Left lobe of liver (tissue), 2 donors: ENCODE data around the gene SYNDIG1. TPM values are rescaled to one million over a fixed set of nuclear protein-coding genes. Genes with fewer than 3 reads are reported as not detected.

Experiments used
- ATAC-seq: fragments of 200-7000 bp; cut with Tn5 transposase; one replicate; pipeline ENCODE4 v1.9.1; 2020; ENCODE audit warnings: mild to moderate bottlenecking, moderate library complexity
- DNase-seq: peaks from one replicate; pipeline ENCODE4 v3.0.0-alpha.2; 2020; ENCODE audit warnings: low spot score
- total RNA-seq: library from RNA; stranded (reverse); gene quantifications from one replicate; pipeline ENCODE4 v1.2.1, GENCODE V29; 2021
- donor health status: DM: no; HTN: no; CAD: no; lungs with moderate emphysema.
- donor health status: DM: no; HTN: yes; CAD: no.

The SYNDIG1 gene
- total RNA-seq, 1 donor from 2014 or later = not detected

DNA sequence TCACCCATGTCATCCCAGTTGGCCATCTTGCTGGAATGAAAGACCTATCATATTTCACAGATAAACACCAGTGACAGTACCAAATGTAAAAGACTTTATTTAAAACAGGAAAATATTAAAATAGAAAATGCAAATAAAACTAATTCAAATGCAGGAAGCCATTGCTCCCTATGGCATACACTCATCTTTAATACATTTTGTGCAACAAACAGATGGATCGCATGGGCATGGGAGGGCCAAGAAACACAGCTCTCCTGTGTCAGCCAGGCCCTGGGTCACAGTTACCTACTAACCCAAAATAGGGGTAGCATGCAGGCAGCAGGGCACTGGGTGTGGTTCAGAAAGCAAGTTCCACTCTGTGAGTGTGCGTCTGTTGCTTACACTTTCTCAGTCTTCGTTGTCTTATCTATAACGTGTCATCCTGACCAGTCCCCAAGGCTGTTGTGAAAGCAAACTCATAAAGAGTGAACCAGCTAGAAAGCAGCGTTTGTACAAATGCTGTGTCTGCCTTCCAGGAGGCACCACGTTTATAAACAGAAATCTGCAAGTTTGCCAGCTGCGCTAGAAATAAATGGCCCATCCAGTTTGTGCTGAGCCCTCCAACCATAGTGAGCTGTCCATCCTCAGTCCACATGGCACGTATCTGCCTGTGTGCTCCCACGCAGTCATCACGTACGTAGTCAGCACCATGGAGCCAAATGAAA, 180.5 kb downstream of the SYNDIG1 start:
- no peak for ATAC-seq
- no peak for DNase-seq

GRCh38 chr20:24651171-24651975, 181.9 kb downstream of the SYNDIG1 start:
- no peak for ATAC-seq
- DNase-seq = no peak

DNA sequence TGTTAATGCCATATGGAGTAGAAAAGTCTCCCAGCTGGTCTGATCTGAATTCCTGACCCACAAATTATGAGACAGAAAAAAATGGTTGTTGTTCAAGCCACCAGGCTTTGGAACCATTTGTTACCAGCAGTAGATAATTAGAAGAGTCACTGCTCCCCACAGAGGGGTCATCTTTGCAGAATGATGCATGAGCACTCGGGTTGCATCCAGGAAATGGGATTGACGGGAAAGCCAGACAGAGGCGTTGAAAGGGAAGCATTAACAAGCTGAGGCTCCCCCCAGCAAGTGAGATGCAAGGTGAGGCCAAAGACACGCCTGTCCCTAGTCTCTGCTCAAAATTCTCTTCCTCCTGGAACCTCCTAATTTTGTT, 182.5 kb downstream of the SYNDIG1 start:
- no peak for ATAC-seq
- DNase-seq = no peak

GRCh38 chr20:24653306-24653705, 183.9 kb downstream of the SYNDIG1 start:
- no peak for ATAC-seq
- DNase-seq = no peak

GRCh38 chr20:24654425-24654824, 185.0 kb downstream of the SYNDIG1 start:
- ATAC-seq (no peak), DNase-seq (no peak)

DNA sequence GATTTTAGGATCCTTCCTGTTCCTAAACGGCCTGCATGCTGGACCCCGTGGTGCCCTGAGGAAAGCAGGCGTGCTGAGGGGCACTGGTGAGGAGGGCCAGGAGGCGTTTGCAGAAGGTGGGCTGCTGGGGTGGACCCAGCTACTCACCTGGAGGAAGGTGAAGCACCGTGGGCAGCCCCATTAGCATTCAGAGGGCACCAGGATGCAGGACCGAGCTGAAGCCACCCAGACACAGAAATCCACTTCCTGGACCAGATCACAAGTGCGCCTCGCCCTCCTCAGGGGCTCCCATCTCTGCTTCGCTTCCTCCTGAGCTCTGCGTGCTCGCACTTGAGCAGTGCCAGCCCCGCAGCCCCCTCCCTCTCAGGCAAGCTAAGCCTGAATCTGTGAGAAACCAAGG, 187.0 kb downstream of the SYNDIG1 start:
- DNase-seq (no peak), ATAC-seq (no peak)

DNA sequence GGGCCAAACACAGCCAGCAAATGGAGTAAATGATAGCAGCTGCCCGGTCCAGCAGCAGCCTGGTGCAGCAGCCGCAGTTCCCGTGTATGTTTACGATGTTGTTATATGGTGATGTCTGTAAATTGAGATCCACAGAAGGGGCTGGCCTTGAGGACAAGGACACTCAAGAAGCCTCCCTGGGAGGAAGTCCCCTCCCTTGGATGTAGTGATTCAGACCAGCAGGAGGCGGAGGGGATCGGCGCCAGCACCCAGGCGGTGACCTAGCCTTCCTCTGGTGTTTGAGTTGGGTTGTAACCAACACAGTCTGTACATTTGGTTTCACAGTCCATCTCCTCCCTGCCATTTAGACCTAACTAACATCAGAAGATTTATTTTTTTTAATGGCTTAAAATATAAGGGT, 187.8 kb downstream of the SYNDIG1 start:
- no peak for DNase-seq

GRCh38 chr20:24657878-24658620, 188.6 kb downstream of the SYNDIG1 start:
- ATAC-seq (no peak), DNase-seq (no peak)

More for the DNA sequence above, 187.8 kb downstream of the SYNDIG1 start:
- ATAC-seq = no peak

- DNase-seq (no peak), ATAC-seq (no peak)
These were observed 189.7 kb downstream of the SYNDIG1 start for GRCh38 chr20:24658920-24659660.

DNA sequence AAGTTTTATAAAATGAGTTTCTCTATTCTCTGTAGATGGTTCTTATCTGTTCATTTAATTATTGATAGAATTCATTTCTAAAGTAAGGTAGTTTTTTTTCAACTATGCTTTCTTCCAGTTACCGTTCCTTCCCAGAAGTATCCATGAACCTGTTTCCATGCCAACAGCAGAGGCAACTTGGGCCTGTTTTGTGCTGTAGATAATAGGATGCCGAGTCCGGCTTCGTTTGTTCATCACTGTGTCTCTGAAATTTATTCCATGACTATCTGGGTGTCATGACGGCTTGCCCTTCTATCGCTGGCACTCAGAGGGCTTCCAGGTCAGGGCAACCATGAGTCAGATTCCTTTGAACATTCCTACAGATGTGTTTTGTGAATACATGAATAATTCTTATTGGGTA, 190.4 kb downstream of the SYNDIG1 start:
- DNase-seq (no peak), ATAC-seq (no peak)

- no peak for DNase-seq
- no peak for ATAC-seq
These were observed 191.2 kb downstream of the SYNDIG1 start for GRCh38 chr20:24660651-24661050.

GRCh38 chr20:24661255-24661654, 191.8 kb downstream of the SYNDIG1 start:
- DNase-seq (no peak), ATAC-seq (no peak)

- ATAC-seq = no peak
- DNase-seq = no peak
These were observed 192.9 kb downstream of the SYNDIG1 start for GRCh38 chr20:24662322-24662721.

- no peak for ATAC-seq
- no peak for DNase-seq
These were observed 193.4 kb downstream of the SYNDIG1 start for GRCh38 chr20:24662752-24663365.

DNA sequence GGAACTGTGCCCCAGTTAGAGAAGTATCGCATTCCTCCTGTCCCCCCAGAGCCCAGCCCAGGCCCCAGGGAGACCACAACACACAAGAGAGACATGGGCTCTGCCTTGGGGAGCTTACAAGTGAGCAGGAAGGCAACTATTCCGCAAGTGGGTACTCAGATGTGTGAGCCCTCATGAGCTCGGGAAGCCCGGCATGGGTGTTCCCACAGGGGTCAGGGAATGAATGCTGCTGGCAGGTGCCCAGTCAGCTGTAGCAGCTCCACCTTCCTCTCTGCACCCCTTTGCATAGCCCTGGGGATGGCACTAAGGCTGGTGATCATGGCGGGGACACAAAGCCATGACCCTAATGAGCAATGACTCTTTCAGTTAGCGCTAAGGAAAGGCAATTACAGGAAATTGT, 194.1 kb downstream of the SYNDIG1 start:
- DNase-seq (no peak), ATAC-seq (no peak)

GRCh38 chr20:24664266-24664986, 195.0 kb downstream of the SYNDIG1 start:
- DNase-seq (no peak), ATAC-seq (no peak)

DNA sequence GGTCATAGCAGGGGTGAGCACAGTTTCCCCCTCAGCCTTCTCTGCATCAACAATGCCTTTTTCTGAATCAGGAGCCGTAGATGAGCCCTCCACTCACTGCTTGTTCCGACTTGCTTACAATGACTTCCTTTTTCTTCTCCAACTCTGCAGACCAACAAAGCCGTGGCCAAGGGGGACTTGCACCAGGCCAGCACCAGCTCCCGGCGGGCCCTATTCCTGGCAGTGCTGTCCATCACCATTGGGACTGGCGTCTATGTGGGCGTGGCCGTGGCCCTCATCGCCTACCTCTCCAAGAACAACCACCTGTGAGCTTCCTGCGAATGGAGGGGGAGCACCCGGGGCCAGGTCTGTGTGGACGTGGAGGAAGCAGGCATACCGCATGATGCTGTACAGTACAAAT, 195.8 kb downstream of the SYNDIG1 start:
- DNase-seq = no peak

GRCh38 chr20:24665741-24666191, 196.3 kb downstream of the SYNDIG1 start:
- no peak for DNase-seq
- ATAC-seq = no peak

More for the DNA sequence above, 195.8 kb downstream of the SYNDIG1 start:
- no peak for ATAC-seq

- ATAC-seq = no peak
- DNase-seq = no peak
These were observed 198.4 kb downstream of the SYNDIG1 start for GRCh38 chr20:24667689-24668383.
